WTC11 (cell line): Measurements from ENCODE around the gene CRYBA4. TPM values are rescaled to one million over a fixed set of nuclear protein-coding genes. Genes with fewer than 3 reads are reported as not detected.
A peak's percentile ranks its signal among the peaks of the same experiment; 100 is the strongest.

Source experiments
- ATAC-seq: fragments of 200-7000 bp; cut with Tn5 transposase; 2 replicates; pipeline ENCODE4 v1.10.0; 2021; ENCODE audit warnings: mild to moderate bottlenecking, moderate library complexity
- CTCF ChIA-PET: fragments of 300-600 bp; sonication (Branson Sonifier 250); formaldehyde crosslinking; loops from one replicate; lab custom pipeline; 2021; ENCODE audit warnings: antibody characterized with exemption; lab: Charles Lee
- POLR2A ChIA-PET: fragments of 350-600 bp; sonication (Branson Sonifier 250); formaldehyde crosslinking; loops from one replicate; lab custom pipeline; 2021; ENCODE audit warnings: antibody characterized with exemption; lab: Charles Lee
- DNase-seq: peaks from one replicate; pipeline ENCODE4 v3.0.0; 2021; ENCODE audit warnings: low spot score
- H3K27ac Mint-ChIP-seq: 2 replicates; pipeline ENCODE4 v1.8.0; 2021; ENCODE audit warnings: mixed read lengths
- H3K27me3 Mint-ChIP-seq: 2 replicates; pipeline ENCODE4 v1.8.0; 2021; ENCODE audit warnings: low read depth, mild to moderate bottlenecking, moderate library complexity, mixed read lengths
- H3K36me3 Mint-ChIP-seq: 2 replicates; pipeline ENCODE4 v1.8.0; 2021; ENCODE audit warnings: mixed read lengths
- H3K4me1 Mint-ChIP-seq: 2 replicates; pipeline ENCODE4 v1.8.0; 2022; ENCODE audit warnings: mixed read lengths
- H3K4me3 Mint-ChIP-seq: 2 replicates; pipeline ENCODE4 v1.8.0; 2021; ENCODE audit warnings: mild to moderate bottlenecking, moderate library complexity, mixed read lengths
- H3K9me3 Mint-ChIP-seq: 2 replicates; pipeline ENCODE4 v1.8.0; 2021; ENCODE audit warnings: mixed read lengths
- EMX1 ChIP-seq: fragments of 250-450 bp; sonication (Bioruptor Pico); IDR thresholded peaks from 2 replicates; pipeline ENCODE4 v1.8.0; 2021; ENCODE audit warnings: mild to moderate bottlenecking
- ETV6 ChIP-seq: sonication (generic); formaldehyde crosslinking; IDR thresholded peaks from 2 replicates; pipeline ENCODE4 v1.8.1; 2022; ENCODE audit warnings: mild to moderate bottlenecking, missing genetic modification reagents
- GRHL2 ChIP-seq: fragments of 250-450 bp; sonication (Bioruptor Pico); IDR thresholded peaks from 2 replicates; pipeline ENCODE4 v1.8.0; 2022; ENCODE audit warnings: mild to moderate bottlenecking, moderate library complexity; ENCODE audit not compliant: insufficient replicate concordance, severe bottlenecking
- GTF2I ChIP-seq: fragments of 250-450 bp; sonication (Bioruptor Pico); conservative IDR thresholded peaks from 2 replicates; pipeline ENCODE4 v1.4.0; 2021; ENCODE audit warnings: mild to moderate bottlenecking
- JUN ChIP-seq: sonication (generic); formaldehyde crosslinking; IDR thresholded peaks from 2 replicates; pipeline ENCODE4 v1.8.0; 2023; ENCODE audit warnings: mild to moderate bottlenecking, missing genetic modification reagents
- MXD4 ChIP-seq: fragments of 250-450 bp; sonication (Bioruptor Pico); IDR thresholded peaks from 2 replicates; pipeline ENCODE4 v1.8.0; 2021; ENCODE audit warnings: mild to moderate bottlenecking, moderate library complexity, borderline replicate concordance
- MYBL2 ChIP-seq: sonication (generic); formaldehyde crosslinking; IDR thresholded peaks from 2 replicates; pipeline ENCODE4 v1.8.1; 2023; ENCODE audit warnings: mild to moderate bottlenecking, moderate library complexity, missing genetic modification reagents
- NFATC4 ChIP-seq: fragments of 250-450 bp; sonication (Bioruptor Pico); IDR thresholded peaks from 2 replicates; pipeline ENCODE4 v1.9.0; 2021; ENCODE audit warnings: mild to moderate bottlenecking
- NFE2L1 ChIP-seq: sonication (generic); formaldehyde crosslinking; IDR thresholded peaks from 2 replicates; pipeline ENCODE4 v1.8.1; 2023; ENCODE audit warnings: missing genetic modification reagents
- NFYB ChIP-seq: sonication (generic); formaldehyde crosslinking; conservative IDR thresholded peaks from 2 replicates; pipeline ENCODE4 v1.8.0; 2022; ENCODE audit warnings: low read depth, missing genetic modification reagents
- SMAD4 ChIP-seq: sonication (generic); formaldehyde crosslinking; IDR thresholded peaks from 2 replicates; pipeline ENCODE4 v1.8.0; 2022; ENCODE audit warnings: mild to moderate bottlenecking, missing genetic modification reagents
- ZNF219 ChIP-seq: sonication (generic); formaldehyde crosslinking; IDR thresholded peaks from 2 replicates; pipeline ENCODE4 v1.8.0; 2023; ENCODE audit warnings: missing genetic modification reagents, mild to moderate bottlenecking, borderline replicate concordance
- ZNF263 ChIP-seq: sonication (generic); formaldehyde crosslinking; IDR thresholded peaks from 2 replicates; pipeline ENCODE4 v1.8.1; 2022; ENCODE audit warnings: low read depth, mild to moderate bottlenecking, moderate library complexity, missing genetic modification reagents
- ZNF416 ChIP-seq: fragments of 250-450 bp; sonication (Bioruptor Pico); IDR thresholded peaks from 2 replicates; pipeline ENCODE4 v1.9.0; 2021; ENCODE audit warnings: mild to moderate bottlenecking, inconsistent platforms
- ZNF423 ChIP-seq: fragments of 250-450 bp; sonication (Bioruptor Pico); IDR thresholded peaks from 2 replicates; pipeline ENCODE4 v2.1.2; 2022; ENCODE audit warnings: mild to moderate bottlenecking, moderate library complexity
- total RNA-seq: library from RNA; stranded (reverse); gene quantifications from 3 replicates; pipeline ENCODE4 v1.2.3, GENCODE V29; 2021
- TF ChIP-seq, protein P1 (sequence below): fragments of 250-450 bp; sonication (Bioruptor Pico); IDR thresholded peaks from 2 replicates; pipeline ENCODE4 v1.9.0; 2021; ENCODE audit warnings: mild to moderate bottlenecking, borderline replicate concordance
- TF ChIP-seq, protein P2 (sequence below): sonication (generic); formaldehyde crosslinking; IDR thresholded peaks from 2 replicates; pipeline ENCODE4 v1.8.0; 2022; ENCODE audit warnings: missing genetic modification reagents

The CRYBA4 gene
- total RNA-seq, 1 experiment from 2014 or later, result 0.81 TPM

DNA sequence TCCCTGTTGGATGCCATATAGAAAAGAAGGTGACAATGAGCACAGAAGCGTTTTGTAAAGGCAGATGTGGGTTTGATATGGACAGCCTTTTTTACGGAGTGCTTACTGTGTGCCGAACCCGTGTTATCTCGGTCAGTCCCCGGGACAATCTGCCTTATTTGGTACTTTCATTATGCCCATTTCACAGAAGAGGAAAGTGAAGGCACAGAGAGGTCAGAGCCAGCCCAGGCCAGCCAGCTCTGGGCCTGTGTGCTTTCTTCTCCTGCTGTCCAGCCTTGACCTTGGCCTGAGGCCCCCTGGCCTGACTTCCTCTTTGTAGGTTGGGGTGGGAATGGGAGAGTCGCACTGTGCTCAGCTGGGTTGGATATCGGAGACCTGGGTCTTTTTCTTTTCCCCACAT is 3.3 kb upstream of the CRYBA4 start:
- Mint-ChIP-seq H3K27ac (no peak overlapping the region), H3K27me3 (peaks cover 38% of the 10 kb centered on the region), H3K9me3 (no peaks in the 10 kb centered on the region), H3K4me3 (no peak overlapping the region), H3K36me3 (no peaks in the 10 kb centered on the region), H3K4me1 (peaks cover 58% of the 10 kb centered on the region)
- POLR2A ChIA-PET, result interaction anchor here (0.9 kb wide), 1 partner anchor 29 kb away, joined by 4 read pairs; no protein-coding TSS in a partner anchor
- ATAC-seq (no peak), DNase-seq (no peak)
- CTCF ChIA-PET, result no interaction called here
- TF ChIP-seq GTF2I (CRISPR knock-in tag), result peak; percentile 58; the same call in 1 of the 2 replicates
- TF ChIP-seq, protein P1, sequence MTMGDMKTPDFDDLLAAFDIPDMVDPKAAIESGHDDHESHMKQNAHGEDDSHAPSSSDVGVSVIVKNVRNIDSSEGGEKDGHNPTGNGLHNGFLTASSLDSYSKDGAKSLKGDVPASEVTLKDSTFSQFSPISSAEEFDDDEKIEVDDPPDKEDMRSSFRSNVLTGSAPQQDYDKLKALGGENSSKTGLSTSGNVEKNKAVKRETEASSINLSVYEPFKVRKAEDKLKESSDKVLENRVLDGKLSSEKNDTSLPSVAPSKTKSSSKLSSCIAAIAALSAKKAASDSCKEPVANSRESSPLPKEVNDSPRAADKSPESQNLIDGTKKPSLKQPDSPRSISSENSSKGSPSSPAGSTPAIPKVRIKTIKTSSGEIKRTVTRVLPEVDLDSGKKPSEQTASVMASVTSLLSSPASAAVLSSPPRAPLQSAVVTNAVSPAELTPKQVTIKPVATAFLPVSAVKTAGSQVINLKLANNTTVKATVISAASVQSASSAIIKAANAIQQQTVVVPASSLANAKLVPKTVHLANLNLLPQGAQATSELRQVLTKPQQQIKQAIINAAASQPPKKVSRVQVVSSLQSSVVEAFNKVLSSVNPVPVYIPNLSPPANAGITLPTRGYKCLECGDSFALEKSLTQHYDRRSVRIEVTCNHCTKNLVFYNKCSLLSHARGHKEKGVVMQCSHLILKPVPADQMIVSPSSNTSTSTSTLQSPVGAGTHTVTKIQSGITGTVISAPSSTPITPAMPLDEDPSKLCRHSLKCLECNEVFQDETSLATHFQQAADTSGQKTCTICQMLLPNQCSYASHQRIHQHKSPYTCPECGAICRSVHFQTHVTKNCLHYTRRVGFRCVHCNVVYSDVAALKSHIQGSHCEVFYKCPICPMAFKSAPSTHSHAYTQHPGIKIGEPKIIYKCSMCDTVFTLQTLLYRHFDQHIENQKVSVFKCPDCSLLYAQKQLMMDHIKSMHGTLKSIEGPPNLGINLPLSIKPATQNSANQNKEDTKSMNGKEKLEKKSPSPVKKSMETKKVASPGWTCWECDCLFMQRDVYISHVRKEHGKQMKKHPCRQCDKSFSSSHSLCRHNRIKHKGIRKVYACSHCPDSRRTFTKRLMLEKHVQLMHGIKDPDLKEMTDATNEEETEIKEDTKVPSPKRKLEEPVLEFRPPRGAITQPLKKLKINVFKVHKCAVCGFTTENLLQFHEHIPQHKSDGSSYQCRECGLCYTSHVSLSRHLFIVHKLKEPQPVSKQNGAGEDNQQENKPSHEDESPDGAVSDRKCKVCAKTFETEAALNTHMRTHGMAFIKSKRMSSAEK (CRISPR knock-in tag), result no peak

DNA sequence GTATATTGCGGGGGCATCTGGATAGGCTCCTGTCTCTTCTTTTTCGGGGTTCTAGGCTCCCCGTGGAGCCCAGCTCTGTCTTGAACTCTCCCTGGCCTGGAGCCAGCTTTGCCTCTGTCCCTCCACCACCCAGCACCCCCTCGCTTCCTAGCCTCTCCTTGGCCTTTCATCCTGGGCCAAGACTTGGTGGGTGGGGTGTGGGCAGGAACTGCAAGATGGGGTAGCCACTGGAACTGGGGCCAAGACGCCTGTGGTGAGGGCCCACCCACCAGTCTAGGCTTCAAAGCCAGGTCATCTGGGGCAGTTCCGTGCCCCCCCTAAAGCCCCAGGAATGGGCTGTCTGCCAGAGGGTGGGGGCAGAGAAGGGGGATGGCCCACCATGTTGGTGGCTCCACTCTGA is 2.3 kb upstream of the CRYBA4 start:
- Mint-ChIP-seq H3K9me3 (peaks cover 6% of the 10 kb centered on the region), H3K4me1 (peaks cover 49% of the 10 kb centered on the region), H3K27me3 (peaks cover 34% of the 10 kb centered on the region), H3K36me3 (no peaks in the 10 kb centered on the region), H3K4me3 (no peak overlapping the region), H3K27ac (no peak overlapping the region)
- DNase-seq (no peak), ATAC-seq (no peak)
- CTCF ChIA-PET, result interaction anchor here (1.0 kb wide), 1 partner anchor 250 kb away, joined by 3 read pairs; no protein-coding TSS in a partner anchor
- TF ChIP-seq GRHL2 (CRISPR knock-in tag) (no peak), ZNF219 (CRISPR knock-in tag) (no peak), JUN (no peak), ZNF416 (CRISPR knock-in tag) (no peak), ZNF263 (CRISPR knock-in tag) (no peak), MYBL2 (no peak), SMAD4 (no peak), EMX1 (CRISPR knock-in tag) (no peak)
- POLR2A ChIA-PET, result no interaction called here

DNA sequence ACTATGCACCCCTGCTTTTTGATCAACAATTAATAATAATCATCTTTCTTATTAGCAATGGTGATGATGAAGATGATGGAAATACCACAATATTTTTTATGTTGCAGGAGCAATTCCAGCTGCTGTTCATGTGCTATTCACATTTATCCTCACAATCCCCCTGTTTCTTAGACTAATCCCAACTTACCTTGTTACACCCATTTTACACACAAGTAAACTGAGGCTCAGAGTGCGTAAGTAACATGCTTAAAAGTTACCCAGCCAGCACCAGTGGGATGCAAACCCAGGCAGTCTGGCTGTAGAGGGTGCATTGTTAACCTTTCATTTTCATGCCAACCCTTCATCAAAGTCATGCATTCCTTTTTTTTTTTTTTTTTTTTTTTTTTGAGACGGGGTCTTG is 1.6 kb upstream of the CRYBA4 start:
- Mint-ChIP-seq H3K27ac (no peak overlapping the region), H3K4me1 (peaks cover 44% of the 10 kb centered on the region), H3K36me3 (no peaks in the 10 kb centered on the region), H3K9me3 (peaks cover 6% of the 10 kb centered on the region), H3K4me3 (no peak overlapping the region), H3K27me3 (peaks cover 31% of the 10 kb centered on the region)
- no peak for ATAC-seq
- CTCF ChIA-PET, result interaction anchor here (0.6 to 1.0 kb wide), 3 partner anchors 22 to 256 kb away, joined by 3 to 4 read pairs (median 3); no protein-coding TSS in a partner anchor
- POLR2A ChIA-PET, result no interaction called here
- no peak for DNase-seq
- TF ChIP-seq ZNF423 (CRISPR knock-in tag) (no peak), ETV6 (CRISPR knock-in tag) (no peak), MXD4 (CRISPR knock-in tag) (no peak), NFATC4 (CRISPR knock-in tag) (no peak), NFYB (CRISPR knock-in tag) (no peak), NFE2L1 (CRISPR knock-in tag) (no peak)
- TF ChIP-seq, protein P2, sequence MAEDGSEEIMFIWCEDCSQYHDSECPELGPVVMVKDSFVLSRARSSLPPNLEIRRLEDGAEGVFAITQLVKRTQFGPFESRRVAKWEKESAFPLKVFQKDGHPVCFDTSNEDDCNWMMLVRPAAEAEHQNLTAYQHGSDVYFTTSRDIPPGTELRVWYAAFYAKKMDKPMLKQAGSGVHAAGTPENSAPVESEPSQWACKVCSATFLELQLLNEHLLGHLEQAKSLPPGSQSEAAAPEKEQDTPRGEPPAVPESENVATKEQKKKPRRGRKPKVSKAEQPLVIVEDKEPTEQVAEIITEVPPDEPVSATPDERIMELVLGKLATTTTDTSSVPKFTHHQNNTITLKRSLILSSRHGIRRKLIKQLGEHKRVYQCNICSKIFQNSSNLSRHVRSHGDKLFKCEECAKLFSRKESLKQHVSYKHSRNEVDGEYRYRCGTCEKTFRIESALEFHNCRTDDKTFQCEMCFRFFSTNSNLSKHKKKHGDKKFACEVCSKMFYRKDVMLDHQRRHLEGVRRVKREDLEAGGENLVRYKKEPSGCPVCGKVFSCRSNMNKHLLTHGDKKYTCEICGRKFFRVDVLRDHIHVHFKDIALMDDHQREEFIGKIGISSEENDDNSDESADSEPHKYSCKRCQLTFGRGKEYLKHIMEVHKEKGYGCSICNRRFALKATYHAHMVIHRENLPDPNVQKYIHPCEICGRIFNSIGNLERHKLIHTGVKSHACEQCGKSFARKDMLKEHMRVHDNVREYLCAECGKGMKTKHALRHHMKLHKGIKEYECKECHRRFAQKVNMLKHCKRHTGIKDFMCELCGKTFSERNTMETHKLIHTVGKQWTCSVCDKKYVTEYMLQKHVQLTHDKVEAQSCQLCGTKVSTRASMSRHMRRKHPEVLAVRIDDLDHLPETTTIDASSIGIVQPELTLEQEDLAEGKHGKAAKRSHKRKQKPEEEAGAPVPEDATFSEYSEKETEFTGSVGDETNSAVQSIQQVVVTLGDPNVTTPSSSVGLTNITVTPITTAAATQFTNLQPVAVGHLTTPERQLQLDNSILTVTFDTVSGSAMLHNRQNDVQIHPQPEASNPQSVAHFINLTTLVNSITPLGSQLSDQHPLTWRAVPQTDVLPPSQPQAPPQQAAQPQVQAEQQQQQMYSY, result no peak
